Measurements from ENCODE around the gene PDLIM7.

PDLIM7 gene

DNA sequence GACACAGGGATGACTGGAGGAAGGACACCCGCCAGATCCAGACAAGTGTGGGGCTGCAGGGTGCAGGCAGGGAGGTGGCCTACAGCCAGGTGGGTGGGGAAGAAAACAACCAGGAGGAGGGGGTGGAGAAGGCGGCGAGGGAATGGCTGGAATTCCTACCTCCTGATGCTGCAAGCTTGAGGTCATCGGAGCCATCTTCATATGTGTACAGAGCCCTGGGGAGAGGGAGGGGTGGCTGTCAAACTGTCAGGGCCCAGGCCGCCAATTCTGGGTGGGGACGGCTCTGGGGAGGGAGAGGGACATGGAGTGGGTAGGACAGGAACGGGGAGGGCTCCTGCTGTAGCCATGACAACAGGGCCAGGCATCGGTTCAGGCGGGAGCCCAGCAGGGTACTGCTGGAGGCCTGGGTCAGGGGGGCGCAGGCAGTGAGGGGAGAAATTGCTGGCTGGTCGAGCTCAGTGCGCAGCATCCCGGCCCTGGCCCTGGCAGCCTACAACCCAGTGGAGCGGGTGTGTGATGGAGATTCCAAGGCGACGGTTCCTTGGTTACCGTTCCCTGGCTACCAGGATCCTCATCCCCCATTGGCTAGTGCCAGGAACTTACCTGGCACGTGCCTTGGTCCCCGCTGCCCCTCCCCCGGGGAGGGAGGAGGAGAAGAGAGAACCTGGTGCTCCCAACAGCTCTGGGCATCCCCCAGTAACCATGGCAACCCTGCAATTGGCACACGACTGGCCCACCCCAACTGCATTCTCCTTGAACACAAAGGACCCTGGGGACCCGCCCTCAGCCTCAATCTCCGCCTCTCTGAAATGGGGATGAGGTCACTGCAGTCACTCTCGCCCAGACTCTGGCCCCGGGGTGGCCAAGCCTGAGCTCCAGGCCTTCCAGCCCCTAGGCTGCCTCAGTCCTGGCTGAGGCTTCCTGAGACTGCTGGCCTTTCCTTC, 28.4 kb downstream of the PDLIM7 start:
- DNase-seq (ENCODE audit: low read depth, low spot score), result peak; percentile 55
- H3K4me3 ChIP-seq (ENCODE audit: low read depth, low read length), result no peak overlapping the region
- in situ Hi-C loops (cut with HindIII; ENCODE audit: low sequenced_read_pairs), result no loop called here
- TF ChIP-seq, protein P1, sequence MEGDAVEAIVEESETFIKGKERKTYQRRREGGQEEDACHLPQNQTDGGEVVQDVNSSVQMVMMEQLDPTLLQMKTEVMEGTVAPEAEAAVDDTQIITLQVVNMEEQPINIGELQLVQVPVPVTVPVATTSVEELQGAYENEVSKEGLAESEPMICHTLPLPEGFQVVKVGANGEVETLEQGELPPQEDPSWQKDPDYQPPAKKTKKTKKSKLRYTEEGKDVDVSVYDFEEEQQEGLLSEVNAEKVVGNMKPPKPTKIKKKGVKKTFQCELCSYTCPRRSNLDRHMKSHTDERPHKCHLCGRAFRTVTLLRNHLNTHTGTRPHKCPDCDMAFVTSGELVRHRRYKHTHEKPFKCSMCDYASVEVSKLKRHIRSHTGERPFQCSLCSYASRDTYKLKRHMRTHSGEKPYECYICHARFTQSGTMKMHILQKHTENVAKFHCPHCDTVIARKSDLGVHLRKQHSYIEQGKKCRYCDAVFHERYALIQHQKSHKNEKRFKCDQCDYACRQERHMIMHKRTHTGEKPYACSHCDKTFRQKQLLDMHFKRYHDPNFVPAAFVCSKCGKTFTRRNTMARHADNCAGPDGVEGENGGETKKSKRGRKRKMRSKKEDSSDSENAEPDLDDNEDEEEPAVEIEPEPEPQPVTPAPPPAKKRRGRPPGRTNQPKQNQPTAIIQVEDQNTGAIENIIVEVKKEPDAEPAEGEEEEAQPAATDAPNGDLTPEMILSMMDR (IDR thresholded peaks at IDR 0.05; ENCODE audit: low read depth, low read length), result no peak

DNA sequence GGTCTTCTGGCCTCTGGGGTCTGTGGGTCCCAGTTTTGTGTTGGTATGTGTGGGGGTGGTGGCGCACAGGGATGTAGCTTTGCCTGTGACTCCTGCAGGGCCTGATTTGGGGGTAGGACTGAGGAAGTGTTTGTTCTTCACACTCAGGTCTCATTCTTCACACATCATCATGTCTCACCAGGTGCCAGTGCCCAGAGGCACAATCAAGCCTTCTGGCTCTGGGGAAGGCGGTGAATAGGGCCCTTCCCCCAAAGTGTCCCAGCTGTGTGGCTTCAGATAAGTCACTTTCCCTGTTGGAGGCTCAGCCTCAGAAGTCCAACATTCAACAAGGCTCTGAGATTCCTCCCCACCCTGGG, 29.1 kb downstream of the PDLIM7 start:
- in situ Hi-C loops (cut with HindIII; ENCODE audit: low sequenced_read_pairs), result no loop called here
- TF ChIP-seq, protein P1 (IDR thresholded peaks at IDR 0.05; ENCODE audit: low read depth, low read length), result no peak
- no peak for DNase-seq (ENCODE audit: low read depth, low spot score)
- no peak overlapping the region for H3K4me3 ChIP-seq (ENCODE audit: low read depth, low read length)

DNA sequence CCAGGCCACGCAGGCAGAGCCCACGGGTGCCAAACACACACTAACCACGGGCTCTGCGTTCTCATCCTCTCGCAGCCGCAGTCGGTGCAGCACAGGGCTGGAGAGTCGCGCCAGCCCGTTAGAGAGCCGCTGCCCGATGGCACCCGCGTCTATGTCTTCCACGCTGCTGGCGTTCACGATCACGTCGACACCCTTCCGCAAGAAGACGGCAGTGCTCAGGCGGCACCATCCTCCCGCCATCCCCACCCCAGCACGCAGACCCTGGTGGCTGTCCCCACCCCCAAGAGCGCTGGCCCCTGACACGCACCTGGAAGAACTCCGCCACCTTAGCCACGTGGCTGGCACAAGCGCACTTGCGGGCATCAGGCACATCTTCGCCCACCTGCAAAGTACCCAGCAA, 30.0 kb downstream of the PDLIM7 start:
- TF ChIP-seq, protein P1 (IDR thresholded peaks at IDR 0.05; ENCODE audit: low read depth, low read length), result no peak
- in situ Hi-C loops (cut with HindIII; ENCODE audit: low sequenced_read_pairs), result no loop called here
- H3K4me3 ChIP-seq (ENCODE audit: low read depth, low read length), result no peak overlapping the region
- DNase-seq (ENCODE audit: low read depth, low spot score), result no peak

DNA sequence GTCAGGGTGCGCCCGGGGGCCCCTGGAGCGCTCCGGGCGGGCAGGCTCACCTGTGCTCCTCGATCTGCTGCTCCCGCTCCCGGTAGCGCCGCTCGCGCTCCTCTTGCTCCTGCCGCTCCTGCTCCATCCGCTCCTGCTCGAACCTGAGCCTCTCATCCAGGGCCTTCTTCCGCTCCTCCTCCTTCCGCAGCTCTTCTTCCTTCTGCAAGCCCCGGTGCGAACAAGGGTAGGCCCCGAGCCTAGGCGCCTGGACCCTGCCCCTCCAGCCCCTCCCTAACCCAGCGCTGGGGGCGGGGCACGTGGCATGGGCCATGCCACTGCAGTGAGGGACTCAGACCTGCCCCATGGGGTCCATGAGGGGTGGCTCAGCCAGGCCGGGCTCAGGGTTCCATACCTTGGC, 30.5 kb downstream of the PDLIM7 start:
- in situ Hi-C loops (cut with HindIII; ENCODE audit: low sequenced_read_pairs), result no loop called here
- H3K4me3 ChIP-seq (ENCODE audit: low read depth, low read length), result no peak overlapping the region
- DNase-seq (ENCODE audit: low read depth, low spot score), result no peak
- TF ChIP-seq, protein P1 (IDR thresholded peaks at IDR 0.05; ENCODE audit: low read depth, low read length), result no peak

DNA sequence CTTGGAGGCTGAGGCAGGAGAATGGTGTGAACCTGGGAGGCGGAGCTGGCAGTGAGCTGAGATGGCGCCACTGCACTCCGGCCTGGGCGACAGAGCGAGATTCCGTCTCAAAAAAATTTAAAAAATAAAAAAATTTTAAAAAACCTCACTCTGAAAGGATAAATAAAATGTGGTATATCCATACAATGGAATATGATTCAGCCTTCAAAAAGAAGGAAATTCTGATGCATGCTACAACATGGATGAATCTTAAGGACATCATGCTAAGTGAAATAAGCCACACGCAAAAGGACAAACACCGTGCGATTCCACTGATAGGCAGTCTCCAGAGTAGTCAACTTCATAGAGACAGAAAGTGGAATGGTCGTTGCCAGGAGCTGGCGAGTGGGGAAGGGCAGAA, 32.4 kb downstream of the PDLIM7 start:
- in situ Hi-C loops (cut with HindIII; ENCODE audit: low sequenced_read_pairs), result no loop called here
- DNase-seq (ENCODE audit: low read depth, low spot score), result no peak
- H3K4me3 ChIP-seq (ENCODE audit: low read depth, low read length), result no peak overlapping the region
- TF ChIP-seq, protein P1 (IDR thresholded peaks at IDR 0.05; ENCODE audit: low read depth, low read length), result no peak

DNA sequence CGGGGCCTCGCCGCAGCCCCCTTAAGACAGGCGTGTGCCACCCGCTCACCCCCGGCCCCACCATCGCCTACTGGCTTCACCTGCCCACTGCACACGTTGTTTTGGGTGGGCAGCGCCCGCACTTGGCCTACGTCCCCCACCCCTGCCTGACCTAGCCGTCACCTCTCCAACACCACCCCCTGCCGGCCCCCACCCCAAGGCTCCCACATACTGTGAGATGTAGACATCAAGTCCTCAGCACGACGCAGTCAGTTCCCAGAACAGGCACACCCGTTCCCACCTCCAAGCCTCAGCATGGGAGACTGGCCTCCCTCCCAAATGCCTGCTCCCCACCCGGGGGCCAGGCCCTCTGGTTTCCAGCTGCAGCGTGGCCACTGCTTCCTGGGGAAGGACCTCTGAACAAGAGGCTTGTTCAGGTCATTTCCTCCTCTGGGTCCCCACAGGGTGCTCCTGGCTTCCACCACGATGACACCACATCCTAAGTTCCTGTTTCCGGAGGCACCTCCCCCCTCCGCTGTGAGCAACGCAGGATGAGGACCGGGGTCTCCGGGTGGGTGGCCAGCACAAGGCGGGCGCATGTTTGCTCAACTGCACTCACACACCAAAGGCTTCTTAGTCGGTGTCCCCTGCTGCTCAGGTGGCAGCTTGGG, 35.3 kb downstream of the PDLIM7 start:
- no peak overlapping the region for H3K4me3 ChIP-seq (ENCODE audit: low read depth, low read length)
- in situ Hi-C loops (cut with HindIII; ENCODE audit: low sequenced_read_pairs), result no loop called here
- DNase-seq (ENCODE audit: low read depth, low spot score), result peak; percentile 57

More for the DNA sequence above, 35.3 kb downstream of the PDLIM7 start:
- TF ChIP-seq, protein P1 (IDR thresholded peaks at IDR 0.05; ENCODE audit: low read depth, low read length), result no peak

Data from astrocyte of the spinal cord (primary cell).